Endothelial cell of umbilical vein (primary cell): ENCODE results near the gene FHDC1. TPM values are rescaled to one million over a fixed set of nuclear protein-coding genes. Genes with fewer than 3 reads are reported as not detected.

Experiments
- BruUV-seq: library from RNA; stranded (reverse); fragments of 400-500 nt; replicated peaks from 2 replicates; lab custom pipeline; 2021; lab: Mats Ljungman, UMichigan
- CTCF ChIA-PET: fragments of 300-600, 350-600 bp; sonication (Branson Sonifier 250); formaldehyde crosslinking; loops from one replicate; lab custom pipeline; 2021; ENCODE audit warnings: antibody characterized with exemption, inconsistent platforms; lab: Charles Lee
- POLR2A ChIA-PET: fragments of 300-600, 350-600 bp; sonication (Branson Sonifier 250); formaldehyde crosslinking; loops from one replicate; lab custom pipeline; 2021; ENCODE audit warnings: antibody characterized with exemption, inconsistent platforms; lab: Charles Lee
- DNase-seq: peaks from one replicate; pipeline ENCODE4 v3.0.0-alpha.2; 2011; ENCODE audit warnings: low read depth, low spot score
- FAIRE-seq: peaks from 2 replicates; lab custom pipeline; 2011; peaks lifted over from hg19 to GRCh38; lab: Jason Lieb, UNC
- H2AFZ ChIP-seq: 2 replicates; pipeline ENCODE4 v1.6.0; 2012; ENCODE audit warnings: low read depth, low read length, control low read depth, inconsistent platforms
- H3K27ac ChIP-seq: 2 replicates; pipeline ENCODE4 v1.5.1; 2011; ENCODE audit warnings: low read depth, mild to moderate bottlenecking, control low read depth, low read length, moderate library complexity; ENCODE audit not compliant: insufficient read depth
- H3K27me3 ChIP-seq, 2 experiments: 2 replicates each; pipeline versions ENCODE4 v1.6.0 to v1.6.1; 2011; ENCODE audit warnings: low read length in 2 of 2, mixed read lengths in 1 of 2; ENCODE audit not compliant: control insufficient read depth in 2 of 2, insufficient read depth in 2 of 2
- H3K36me3 ChIP-seq, 2 experiments: 2 replicates in 1 of 2; 3 replicates in 1 of 2; pipeline ENCODE4 v1.5.1; 2011; ENCODE audit warnings: low read length in 2 of 2, mild to moderate bottlenecking in 1 of 2, moderate library complexity in 1 of 2; ENCODE audit not compliant: control insufficient read depth in 2 of 2, insufficient read depth in 2 of 2; ENCODE audit errors: extremely low read depth in 1 of 2
- H3K4me1 ChIP-seq: 3 replicates; pipeline ENCODE4 v1.5.1; 2011; ENCODE audit warnings: mild to moderate bottlenecking, low read length; ENCODE audit not compliant: control insufficient read depth, insufficient read depth; ENCODE audit errors: extremely low read depth
- H3K4me2 ChIP-seq: 2 replicates; pipeline ENCODE4 v1.6.1; 2011; ENCODE audit warnings: low read length, control low read depth, mixed read lengths; ENCODE audit not compliant: insufficient read depth
- H3K4me3 ChIP-seq, 3 experiments: fragments of 200-600 bp in 1 of 3; sonication (generic), shearing (Covaris generic) in 1 of 3; replicated peaks in 1 of 3; 2 replicates each; pipeline ENCODE4 v1.5.1; 2011 to 2016; ENCODE audit warnings: control low read depth in 3 of 3, low read length in 3 of 3, mild to moderate bottlenecking in 2 of 3, inconsistent platforms in 1 of 3, low read depth in 1 of 3, moderate library complexity in 1 of 3; ENCODE audit not compliant: insufficient read depth in 1 of 3
- H3K79me2 ChIP-seq: 2 replicates; pipeline ENCODE4 v1.6.0; 2012; ENCODE audit warnings: low read length, inconsistent platforms; ENCODE audit not compliant: control insufficient read depth, insufficient read depth
- H3K9ac ChIP-seq: replicated peaks from 2 replicates; pipeline ENCODE3; 2011; ENCODE audit warnings: low read length, control low read depth; ENCODE audit not compliant: insufficient read depth; ENCODE audit errors: extremely low read depth
- H3K9me1 ChIP-seq: replicated peaks from 3 replicates; pipeline ENCODE4 v1.6.0; 2011; ENCODE audit warnings: mild to moderate bottlenecking, low read length; ENCODE audit not compliant: control insufficient read depth, insufficient read depth; ENCODE audit errors: extremely low read depth
- H3K9me3 ChIP-seq: replicated peaks from 2 replicates; pipeline ENCODE4 v1.5.1; 2012; ENCODE audit warnings: low read length, inconsistent platforms; ENCODE audit not compliant: control insufficient read depth, insufficient read depth
- H4K20me1 ChIP-seq: replicated peaks from 2 replicates; pipeline ENCODE3; 2011; ENCODE audit warnings: mild to moderate bottlenecking, low read length; ENCODE audit not compliant: control insufficient read depth, insufficient read depth; ENCODE audit errors: extremely low read depth
- EZH2 ChIP-seq: IDR thresholded peaks from 2 replicates; pipeline ENCODE4 v1.6.1; 2012; ENCODE audit warnings: borderline replicate concordance, low read depth, mild to moderate bottlenecking, moderate library complexity, low read length, inconsistent platforms; ENCODE audit not compliant: severe bottlenecking
- FOS ChIP-seq: IDR thresholded peaks from 2 replicates; pipeline ENCODE4 v1.6.1; 2011; ENCODE audit warnings: mild to moderate bottlenecking, low read length, moderate library complexity, borderline replicate concordance; ENCODE audit not compliant: insufficient read depth
- GATA2 ChIP-seq: IDR thresholded peaks from 2 replicates; pipeline ENCODE4 v1.7.0; 2011; ENCODE audit warnings: low read depth, mild to moderate bottlenecking, moderate library complexity, mixed read lengths, low read length; ENCODE audit not compliant: insufficient read length, insufficient read depth
- JUN ChIP-seq: IDR thresholded peaks from 2 replicates; pipeline ENCODE4 v1.6.1; 2011; ENCODE audit warnings: borderline replicate concordance, low read depth; ENCODE audit not compliant: insufficient read length, insufficient read depth
- MAX ChIP-seq: IDR thresholded peaks from 2 replicates; pipeline ENCODE4 v1.6.1; 2011; ENCODE audit not compliant: insufficient read depth, insufficient read length
- MYC ChIP-seq: IDR thresholded peaks from one replicate; pipeline ENCODE4 v1.6.1; 2011; ENCODE audit warnings: mild to moderate bottlenecking, low read depth, low read length
- POLR2A ChIP-seq: IDR thresholded peaks from 2 replicates; pipeline ENCODE4 v1.6.1; 2012; ENCODE audit warnings: low read depth, mild to moderate bottlenecking, control low read depth, low read length
- POLR2AphosphoS5 ChIP-seq: IDR thresholded peaks from 2 replicates; pipeline ENCODE4 v1.6.1; 2012; ENCODE audit warnings: low read depth, mild to moderate bottlenecking, control low read depth, low read length, moderate library complexity; ENCODE audit not compliant: insufficient read depth
- dilution Hi-C: fragments of 300-500 bp; cut with MboI; formaldehyde crosslinking; loops from one replicate; pipeline ENCODE4 v1.15.0; 2019; ENCODE audit warnings: low sequenced_read_pairs; ENCODE audit not compliant: extremely low pct_ligation_motif_present
- intact Hi-C: fragments of 100-400 bp; cut with micrococcal nuclease; formaldehyde crosslinking; loops from one replicate; pipeline ENCODE4 v1.10.0; 2022
- polyA plus RNA-seq, 4 experiments: library from polyadenylated mRNA; depleted of rRNA in 3 of 4; stranded (reverse) in 3 of 4; unstranded in 1 of 4; fragments of >200 nt; gene quantifications; 2 replicates each; pipeline versions ENCODE4 v1.2.1 to v1.2.3, GENCODE V29; 2011 to 2012; ENCODE audit warnings: missing spikeins in 1 of 4
- total RNA-seq: library from RNA; stranded (reverse); gene quantifications from 2 replicates; pipeline ENCODE4 v1.2.3, GENCODE V29; 2021
- TF ChIP-seq, protein P1 (sequence below), 2 donors: IDR thresholded peaks; 1 replicate in 1 of 2; 2 replicates in 1 of 2; pipeline ENCODE4 v1.5.1; 2011; ENCODE audit warnings: low read length in 2 of 2, mild to moderate bottlenecking in 2 of 2, moderate library complexity in 2 of 2, control low read depth in 1 of 2, inconsistent platforms in 1 of 2, low read depth in 1 of 2; ENCODE audit not compliant: insufficient read depth in 1 of 2; ENCODE audit errors: extremely low read depth in 1 of 2

Gene FHDC1
- total and polyA plus RNA-seq, 2 donors (not counting 3 experiments of a cell fraction or from before 2014, with no cell fraction given) = 0.03 to 0.18 TPM

DNA sequence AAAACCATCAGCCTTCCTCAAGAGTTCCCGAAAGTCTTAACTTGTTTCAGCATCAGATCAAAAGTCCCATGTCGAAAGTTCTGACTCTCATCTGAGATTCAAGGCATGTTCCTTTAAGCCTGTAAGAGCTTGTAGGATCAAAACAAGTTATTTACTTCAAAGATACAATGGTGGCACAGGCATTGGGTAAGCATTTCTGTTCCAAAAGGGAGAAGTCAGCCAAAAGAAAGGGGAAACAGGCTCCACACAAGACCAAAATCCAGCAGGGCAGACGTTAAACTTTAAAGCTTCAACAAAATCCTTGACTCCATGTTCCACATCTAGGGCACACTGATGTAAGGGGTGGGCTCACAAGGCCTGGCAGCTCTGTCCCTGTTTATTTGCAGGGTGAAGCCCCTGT lies 91.7 kb downstream of the FHDC1 start:
- no TSS peak for BruUV-seq
- TF ChIP-seq EZH2 = no peak
- no peak for TF ChIP-seq MAX
- no peak for TF ChIP-seq JUN
- TF ChIP-seq POLR2AphosphoS5 = no peak
- TF ChIP-seq POLR2A = no peak
- TF ChIP-seq FOS = no peak
- H3K27me3 ChIP-seq = peaks cover 0 to 2% of the 10 kb centered on the region in 2 experiments
- H3K9ac ChIP-seq = no peak overlapping the region
- H3K4me2 ChIP-seq = no peak overlapping the region
- no peaks in the 10 kb centered on the region for H3K9me1 ChIP-seq
- H3K9me3 ChIP-seq = no peaks in the 10 kb centered on the region
- POLR2A ChIA-PET = no interaction called here
- DNase-seq (no peak), FAIRE-seq (no peak)
- CTCF ChIA-PET = no interaction called here
- dilution Hi-C loops (no loop called here), intact Hi-C loops (no loop called here)
- H3K4me3 ChIP-seq = no peak overlapping the region
- H2AFZ ChIP-seq = no peak overlapping the region
- no peaks in the 10 kb centered on the region for H3K36me3 ChIP-seq
- no peak overlapping the region for H3K27ac ChIP-seq
- no peaks in the 10 kb centered on the region for H3K79me2 ChIP-seq
- H4K20me1 ChIP-seq = no peaks in the 10 kb centered on the region
- no peaks in the 10 kb centered on the region for H3K4me1 ChIP-seq

GRCh38 chr4:153028535-153028934 lies 92.4 kb downstream of the FHDC1 start:
- TF ChIP-seq JUN (no peak), MYC (no peak), POLR2AphosphoS5 (no peak), EZH2 (no peak), POLR2A (no peak), MAX (no peak), GATA2 (no peak), FOS (no peak)
- TF ChIP-seq, protein P1, sequence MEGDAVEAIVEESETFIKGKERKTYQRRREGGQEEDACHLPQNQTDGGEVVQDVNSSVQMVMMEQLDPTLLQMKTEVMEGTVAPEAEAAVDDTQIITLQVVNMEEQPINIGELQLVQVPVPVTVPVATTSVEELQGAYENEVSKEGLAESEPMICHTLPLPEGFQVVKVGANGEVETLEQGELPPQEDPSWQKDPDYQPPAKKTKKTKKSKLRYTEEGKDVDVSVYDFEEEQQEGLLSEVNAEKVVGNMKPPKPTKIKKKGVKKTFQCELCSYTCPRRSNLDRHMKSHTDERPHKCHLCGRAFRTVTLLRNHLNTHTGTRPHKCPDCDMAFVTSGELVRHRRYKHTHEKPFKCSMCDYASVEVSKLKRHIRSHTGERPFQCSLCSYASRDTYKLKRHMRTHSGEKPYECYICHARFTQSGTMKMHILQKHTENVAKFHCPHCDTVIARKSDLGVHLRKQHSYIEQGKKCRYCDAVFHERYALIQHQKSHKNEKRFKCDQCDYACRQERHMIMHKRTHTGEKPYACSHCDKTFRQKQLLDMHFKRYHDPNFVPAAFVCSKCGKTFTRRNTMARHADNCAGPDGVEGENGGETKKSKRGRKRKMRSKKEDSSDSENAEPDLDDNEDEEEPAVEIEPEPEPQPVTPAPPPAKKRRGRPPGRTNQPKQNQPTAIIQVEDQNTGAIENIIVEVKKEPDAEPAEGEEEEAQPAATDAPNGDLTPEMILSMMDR (IDR thresholded peaks at IDR 0.05; ENCODE audit: extremely low read depth in 1 of 2, insufficient read depth in 1 of 2, low read depth in 1 of 2, low read length in 2 of 2) = no peak
- FAIRE-seq = no peak
- no peaks in the 10 kb centered on the region for H3K4me1 ChIP-seq

More at GRCh38 chr4:153028535-153028934, 92.4 kb downstream of the FHDC1 start:
- Histone ChIP-seq H4K20me1 (no peaks in the 10 kb centered on the region), H3K9ac (no peak overlapping the region), H3K4me3 (no peak overlapping the region), H3K9me1 (no peaks in the 10 kb centered on the region), H3K27me3 (peaks cover 0 to 4% of the 10 kb centered on the region in 2 experiments), H3K4me2 (no peak overlapping the region), H3K9me3 (no peaks in the 10 kb centered on the region), H3K27ac (no peak overlapping the region), H3K36me3 (no peaks in the 10 kb centered on the region), H3K79me2 (no peaks in the 10 kb centered on the region), H2AFZ (no peak overlapping the region)
- no TSS peak for BruUV-seq
- no peak for DNase-seq
- dilution Hi-C loops = no loop called here
- intact Hi-C loops = no loop called here
- POLR2A ChIA-PET = no interaction called here
- CTCF ChIA-PET = no interaction called here
